Activated naive CD8-positive, alpha-beta T cell treated with anti-CD3 and anti-CD28 coated beads, Interleukin-2, amount 10 ng/mL, durations not matched to agents 7 days and 5 days (primary cell): ENCODE measurements around the gene ACTL7B. TPM values are rescaled to one million over a fixed set of nuclear protein-coding genes. Genes with fewer than 3 reads are reported as not detected.
"Not testable (repeated sequence)": the region's sequence is repeated elsewhere in the genome, so short reads cannot be mapped to it uniquely, and the experiment has no call there.

Source experiments
- ATAC-seq: fragments of 150-1000 bp; cut with Tn5 transposase; one replicate; pipeline ENCODE4 v1.10.0; 2021; ENCODE audit warnings: low read depth, moderate library complexity
- POLR2A ChIA-PET: fragments of 350-600 bp; sonication (Branson Sonifier 250); formaldehyde crosslinking; loops from one replicate; lab custom pipeline; 2021; ENCODE audit warnings: antibody characterized with exemption; lab: Charles Lee
- DNase-seq: peaks from one replicate; pipeline ENCODE4 v3.0.0; 2021
- H3K27ac Mint-ChIP-seq: one replicate; pipeline ENCODE4 v1.8.0; 2022; ENCODE audit warnings: mild to moderate bottlenecking, mixed read lengths
- H3K27me3 Mint-ChIP-seq: one replicate; pipeline ENCODE4 v1.8.0; 2022; ENCODE audit warnings: mild to moderate bottlenecking, moderate library complexity, mixed read lengths
- H3K36me3 Mint-ChIP-seq: one replicate; pipeline ENCODE4 v1.8.0; 2021; ENCODE audit warnings: mild to moderate bottlenecking, mixed read lengths
- H3K4me1 Mint-ChIP-seq: one replicate; pipeline ENCODE4 v1.8.0; 2021; ENCODE audit warnings: mixed read lengths
- H3K4me3 Mint-ChIP-seq: one replicate; pipeline ENCODE4 v1.8.0; 2022; ENCODE audit warnings: mild to moderate bottlenecking, moderate library complexity, mixed read lengths
- H3K9me3 Mint-ChIP-seq: one replicate; pipeline ENCODE4 v1.8.0; 2021; ENCODE audit warnings: mixed read lengths
- total RNA-seq, 2 experiments: library from RNA; stranded (reverse); gene quantifications; one replicate each; pipeline ENCODE4 v1.2.3, GENCODE V29; 2021

ACTL7B gene
- total RNA-seq, 2 experiments from 2014 or later, result not detected

- H3K4me1 Mint-ChIP-seq, result no peaks in the 10 kb centered on the region
- POLR2A ChIA-PET, result no interaction called here
- H3K27ac Mint-ChIP-seq, result no peak within 1 kb of the TSS
- ATAC-seq (no peak), DNase-seq (no peak)
- no peaks in the 10 kb centered on the region for H3K36me3 Mint-ChIP-seq
- peaks cover 2% of the 10 kb centered on the region for H3K27me3 Mint-ChIP-seq
- no peak within 1 kb of the TSS for H3K4me3 Mint-ChIP-seq
- H3K9me3 Mint-ChIP-seq, result no peaks in the 10 kb centered on the region
Observed at GRCh38 chr9:108861997-108862396, 6.2 kb upstream of the ACTL7B start, which contains the start of gene ACTL7A. Gene ACTL7A, plus strand, starts transcription at chr9:108862266. Its CDS starts 57 bp downstream, at chr9:108862323.

- ATAC-seq, result no peak
- Mint-ChIP-seq H3K36me3 (no peaks in the 10 kb centered on the region), H3K4me3 (no peak overlapping the region), H3K9me3 (no peaks in the 10 kb centered on the region), H3K4me1 (no peaks in the 10 kb centered on the region), H3K27ac (no peak overlapping the region), H3K27me3 (peaks cover 2% of the 10 kb centered on the region)
- no peak for DNase-seq
- POLR2A ChIA-PET, result no interaction called here
Observed at GRCh38 chr9:108861464-108861863, 5.7 kb upstream of the ACTL7B start.

GRCh38 chr9:108860764-108861163, 5.0 kb upstream of the ACTL7B start:
- Mint-ChIP-seq H3K36me3 (no peaks in the 10 kb centered on the region), H3K9me3 (no peaks in the 10 kb centered on the region), H3K4me3 (no peak overlapping the region), H3K27me3 (peaks cover 2% of the 10 kb centered on the region), H3K4me1 (no peaks in the 10 kb centered on the region), H3K27ac (no peak overlapping the region)
- DNase-seq, result no peak
- POLR2A ChIA-PET, result no interaction called here
- no peak for ATAC-seq

- Mint-ChIP-seq H3K9me3 (no peaks in the 10 kb centered on the region), H3K4me1 (no peaks in the 10 kb centered on the region), H3K4me3 (no peak overlapping the region), H3K27me3 (peaks cover 2% of the 10 kb centered on the region), H3K27ac (no peak overlapping the region), H3K36me3 (no peaks in the 10 kb centered on the region)
- DNase-seq (no peak), ATAC-seq (no peak)
- POLR2A ChIA-PET, result no interaction called here
Observed at GRCh38 chr9:108860354-108860753, 4.6 kb upstream of the ACTL7B start.

GRCh38 chr9:108859459-108860114, 3.8 kb upstream of the ACTL7B start:
- Mint-ChIP-seq H3K27me3 (peaks cover 2% of the 10 kb centered on the region), H3K36me3 (no peaks in the 10 kb centered on the region), H3K4me1 (no peaks in the 10 kb centered on the region), H3K4me3 (no peak overlapping the region), H3K9me3 (no peaks in the 10 kb centered on the region), H3K27ac (no peak overlapping the region)
- POLR2A ChIA-PET, result no interaction called here
- no peak for DNase-seq
- ATAC-seq, result no peak

- Mint-ChIP-seq H3K4me1 (no peaks in the 10 kb centered on the region), H3K27ac (no peak overlapping the region), H3K9me3 (no peaks in the 10 kb centered on the region), H3K36me3 (no peaks in the 10 kb centered on the region), H3K4me3 (no peak overlapping the region), H3K27me3 (peaks cover 2% of the 10 kb centered on the region)
- POLR2A ChIA-PET, result no interaction called here
- ATAC-seq (no peak), DNase-seq (no peak)
Observed at GRCh38 chr9:108857572-108857971, 1.8 kb upstream of the ACTL7B start.

- DNase-seq, result no peak
- no peak for ATAC-seq
- peaks cover 2% of the 10 kb centered on the region for H3K27me3 Mint-ChIP-seq
- H3K27ac Mint-ChIP-seq, result no peak overlapping the region
- POLR2A ChIA-PET, result no interaction called here
- no peaks in the 10 kb centered on the region for H3K36me3 Mint-ChIP-seq
- no peaks in the 10 kb centered on the region for H3K4me1 Mint-ChIP-seq
- no peaks in the 10 kb centered on the region for H3K9me3 Mint-ChIP-seq
- H3K4me3 Mint-ChIP-seq, result no peak overlapping the region
Observed at GRCh38 chr9:108855529-108855886, 278 bp downstream of the ACTL7B start.

GRCh38 chr9:108854641-108855528, 901 bp downstream of the ACTL7B start:
- no peak for ATAC-seq
- DNase-seq, result no peak
- Mint-ChIP-seq H3K27ac (no peak overlapping the region), H3K36me3 (no peaks in the 10 kb centered on the region), H3K4me3 (no peak overlapping the region), H3K9me3 (no peaks in the 10 kb centered on the region), H3K4me1 (no peaks in the 10 kb centered on the region), H3K27me3 (peaks cover 2% of the 10 kb centered on the region)
- POLR2A ChIA-PET, result no interaction called here

- no peaks in the 10 kb centered on the region for H3K4me1 Mint-ChIP-seq
- DNase-seq, result no peak
- no peak for ATAC-seq
- no peaks in the 10 kb centered on the region for H3K36me3 Mint-ChIP-seq
- peaks cover 2% of the 10 kb centered on the region for H3K27me3 Mint-ChIP-seq
- H3K27ac Mint-ChIP-seq, result no peak overlapping the region
- no peak overlapping the region for H3K4me3 Mint-ChIP-seq
- POLR2A ChIA-PET, result no interaction called here
- H3K9me3 Mint-ChIP-seq, result no peaks in the 10 kb centered on the region
Observed at GRCh38 chr9:108854094-108854493, 1.7 kb downstream of the ACTL7B start.

GRCh38 chr9:108852079-108852478, 3.7 kb downstream of the ACTL7B start:
- POLR2A ChIA-PET, result no interaction called here

GRCh38 chr9:108851138-108851537, 4.6 kb downstream of the ACTL7B start:
- ATAC-seq (no peak), DNase-seq (no peak)
- Mint-ChIP-seq H3K4me1 (no peaks in the 10 kb centered on the region), H3K36me3 (no peaks in the 10 kb centered on the region), H3K27me3 (no peaks in the 10 kb centered on the region), H3K9me3 (no peaks in the 10 kb centered on the region), H3K4me3 (no peak overlapping the region), H3K27ac (no peak overlapping the region)
- POLR2A ChIA-PET, result no interaction called here

More at GRCh38 chr9:108852079-108852478, 3.7 kb downstream of the ACTL7B start:
- no peaks in the 10 kb centered on the region for H3K27me3 Mint-ChIP-seq
- H3K9me3 Mint-ChIP-seq, result no peaks in the 10 kb centered on the region
- no peak overlapping the region for H3K27ac Mint-ChIP-seq
- no peaks in the 10 kb centered on the region for H3K36me3 Mint-ChIP-seq
- DNase-seq (no peak), ATAC-seq (no peak)
- no peaks in the 10 kb centered on the region for H3K4me1 Mint-ChIP-seq
- no peak overlapping the region for H3K4me3 Mint-ChIP-seq

GRCh38 chr9:108850293-108850897, 5.4 kb downstream of the ACTL7B start:
- no peaks in the 10 kb centered on the region for H3K27me3 Mint-ChIP-seq
- POLR2A ChIA-PET, result no interaction called here

GRCh38 chr9:108848296-108848695, 7.5 kb downstream of the ACTL7B start:
- H3K27ac Mint-ChIP-seq, ATAC-seq, H3K4me3 Mint-ChIP-seq, DNase-seq, POLR2A ChIA-PET, H3K27me3 Mint-ChIP-seq, H3K4me1 Mint-ChIP-seq, H3K36me3 Mint-ChIP-seq, H3K9me3 Mint-ChIP-seq: not testable (repeated sequence)

More at GRCh38 chr9:108850293-108850897, 5.4 kb downstream of the ACTL7B start:
- Mint-ChIP-seq H3K4me3 (no peak overlapping the region), H3K36me3 (no peaks in the 10 kb centered on the region), H3K27ac (no peak overlapping the region), H3K9me3 (no peaks in the 10 kb centered on the region), H3K4me1 (no peaks in the 10 kb centered on the region)
- no peak for ATAC-seq
- DNase-seq, result no peak
